Ovary (tissue), 3 donors: ENCODE results near the gene DBT.

Experiments used
- POLR2A ChIP-seq: fragments of 450-650 bp; IDR thresholded peaks from one replicate; pipeline ENCODE4 v1.6.1; 2017; ENCODE audit warnings: antibody characterized with exemption, mild to moderate bottlenecking, moderate library complexity
- TF ChIP-seq, protein P1 (sequence below), 3 donors: fragments of 450-650 bp in 2 of 3; fragments of 200-600 bp in 1 of 3; IDR thresholded peaks; one replicate each; pipeline versions ENCODE4 v1.5.1 to v1.8.0; 2016 to 2022; ENCODE audit warnings: antibody characterized with exemption in 3 of 3, mild to moderate bottlenecking in 1 of 3
- donor health status: DM: no; HTN: no; CAD: no.

- TF ChIP-seq, protein P1, sequence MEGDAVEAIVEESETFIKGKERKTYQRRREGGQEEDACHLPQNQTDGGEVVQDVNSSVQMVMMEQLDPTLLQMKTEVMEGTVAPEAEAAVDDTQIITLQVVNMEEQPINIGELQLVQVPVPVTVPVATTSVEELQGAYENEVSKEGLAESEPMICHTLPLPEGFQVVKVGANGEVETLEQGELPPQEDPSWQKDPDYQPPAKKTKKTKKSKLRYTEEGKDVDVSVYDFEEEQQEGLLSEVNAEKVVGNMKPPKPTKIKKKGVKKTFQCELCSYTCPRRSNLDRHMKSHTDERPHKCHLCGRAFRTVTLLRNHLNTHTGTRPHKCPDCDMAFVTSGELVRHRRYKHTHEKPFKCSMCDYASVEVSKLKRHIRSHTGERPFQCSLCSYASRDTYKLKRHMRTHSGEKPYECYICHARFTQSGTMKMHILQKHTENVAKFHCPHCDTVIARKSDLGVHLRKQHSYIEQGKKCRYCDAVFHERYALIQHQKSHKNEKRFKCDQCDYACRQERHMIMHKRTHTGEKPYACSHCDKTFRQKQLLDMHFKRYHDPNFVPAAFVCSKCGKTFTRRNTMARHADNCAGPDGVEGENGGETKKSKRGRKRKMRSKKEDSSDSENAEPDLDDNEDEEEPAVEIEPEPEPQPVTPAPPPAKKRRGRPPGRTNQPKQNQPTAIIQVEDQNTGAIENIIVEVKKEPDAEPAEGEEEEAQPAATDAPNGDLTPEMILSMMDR (IDR thresholded peaks at IDR 0.05) = no peak
- TF ChIP-seq POLR2A = no peak
These were observed 3.3 kb upstream of the DBT start for GRCh38 chr1:100252901-100253300.
